Activated T-cell treated with anti-CD3 and anti-CD28 coated beads, Interleukin-2, amount 50 U/mL, for 1 hour (primary cell): ENCODE results near the gene MBNL1.
"Not testable (repeated sequence)": the region's sequence is repeated elsewhere in the genome, so short reads cannot be mapped to it uniquely, and the experiment has no call there.

ENCODE experiments used
- DNase-seq: peaks from one replicate; pipeline ENCODE4 v3.0.0-alpha.2; 2020

The MBNL1 gene

DNA sequence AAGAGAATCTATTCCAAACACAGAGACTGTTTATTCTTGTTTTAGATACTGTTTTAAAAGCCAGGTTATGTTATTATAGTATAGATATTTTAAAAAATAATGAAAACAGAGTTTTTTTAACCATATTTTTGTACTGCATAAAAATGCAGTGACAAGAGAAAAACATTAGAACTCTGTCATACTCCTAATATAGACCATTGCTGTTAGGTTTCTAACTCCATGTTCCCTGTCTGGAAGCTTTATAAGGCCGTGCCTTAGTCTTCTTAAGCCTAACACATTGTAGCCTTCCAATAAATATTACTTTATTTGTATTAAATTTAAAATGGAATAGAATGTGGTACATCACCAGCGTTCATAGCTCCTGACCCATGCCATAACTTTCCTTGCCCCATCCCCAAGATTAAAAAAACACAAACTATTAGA lies 53.2 kb downstream of the MBNL1 start:
- no peak for DNase-seq

DNA sequence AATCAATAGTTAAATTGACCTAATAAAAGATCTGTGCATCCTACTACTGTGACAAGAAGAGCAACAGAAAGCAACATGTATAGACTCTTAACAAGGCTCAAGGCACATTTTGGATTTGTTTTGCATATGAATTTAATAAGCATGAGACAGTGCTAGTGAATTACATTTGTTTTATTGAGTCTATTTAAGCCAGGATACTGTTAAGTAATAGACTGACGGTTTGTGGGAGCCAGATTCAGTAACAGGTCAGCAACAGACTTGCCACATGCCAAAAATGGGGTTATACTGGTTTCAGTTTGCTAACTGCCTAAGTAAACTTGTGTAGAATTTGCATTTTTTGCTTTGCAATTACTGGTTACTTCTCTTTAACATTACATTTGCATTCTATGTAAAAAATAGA lies 54.0 kb downstream of the MBNL1 start:
- no peak for DNase-seq

DNA sequence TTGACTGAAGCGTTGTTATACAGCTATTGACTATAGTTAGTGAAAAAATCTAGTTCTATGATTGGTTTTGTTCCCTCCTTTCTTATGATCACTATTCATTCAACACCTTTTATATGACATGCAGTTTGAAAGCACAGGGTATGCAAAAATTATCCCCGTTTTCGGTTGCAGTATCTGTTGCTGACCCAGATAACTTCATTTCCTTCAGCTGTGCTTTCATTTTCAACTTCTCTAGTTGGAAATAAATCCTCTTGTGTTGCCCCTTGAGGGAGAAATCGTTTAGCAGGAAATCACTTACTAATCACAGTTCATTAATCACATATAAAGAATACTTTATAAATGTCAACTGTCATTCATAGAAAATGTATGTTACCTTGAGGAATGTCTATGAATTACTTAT lies 55.1 kb downstream of the MBNL1 start:
- DNase-seq = no peak

DNA sequence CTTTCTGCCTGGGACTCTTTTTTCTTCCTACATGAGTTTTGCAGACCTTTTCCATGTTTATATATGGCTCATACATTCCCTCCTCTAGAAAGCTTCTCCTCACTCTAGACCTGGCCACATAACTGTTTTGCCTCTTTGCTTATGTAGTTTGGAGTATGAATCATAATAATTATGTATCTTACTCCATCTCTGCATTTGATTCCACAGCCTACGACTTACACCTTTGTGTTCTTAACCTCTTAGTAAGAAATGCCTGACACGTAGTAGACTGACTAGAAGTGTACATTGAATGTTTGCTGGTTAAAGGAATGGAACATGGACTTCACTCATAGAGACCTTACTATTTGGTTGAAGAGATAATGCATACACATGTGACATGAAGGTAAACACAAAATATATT lies 56.4 kb downstream of the MBNL1 start:
- no peak for DNase-seq

DNA sequence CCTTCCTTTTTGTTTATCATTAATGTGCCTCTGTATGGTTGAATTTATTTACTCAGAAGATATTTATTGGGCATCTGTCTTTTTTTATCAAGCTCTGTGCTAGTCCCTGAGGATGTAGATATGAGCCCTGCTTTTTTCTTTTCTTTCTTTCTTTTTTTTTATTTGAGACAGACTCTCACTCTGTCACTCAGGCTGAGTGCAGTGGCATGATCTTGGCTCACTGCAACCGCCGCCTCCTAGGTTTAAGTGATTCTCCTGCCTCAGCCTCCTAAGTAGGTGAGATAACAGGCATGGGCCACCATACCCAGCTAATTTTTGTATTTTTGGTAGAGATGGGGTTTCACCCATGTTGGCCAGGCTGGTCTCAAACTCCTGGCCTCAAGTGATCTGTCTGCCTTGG lies 58.5 kb downstream of the MBNL1 start:
- DNase-seq = peak; percentile 27

DNA sequence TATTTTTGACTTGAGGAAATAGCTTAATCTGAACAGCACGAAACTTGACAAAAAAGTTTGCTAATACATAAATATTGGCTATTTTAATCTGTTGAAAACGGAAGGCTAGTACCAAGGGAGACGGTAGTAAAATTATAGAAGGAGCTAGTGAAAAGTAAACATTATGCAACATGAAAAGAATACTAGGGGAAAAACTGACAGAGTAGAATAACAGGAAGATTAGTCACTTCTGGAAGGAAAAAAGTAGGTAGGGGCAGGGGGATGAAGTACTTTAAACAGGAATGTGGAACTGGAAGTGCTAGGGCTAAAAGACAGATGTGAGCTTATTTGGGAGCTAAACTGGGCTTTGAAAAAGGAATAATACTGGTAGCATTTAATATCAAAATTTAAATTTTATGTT lies 60.1 kb downstream of the MBNL1 start:
- DNase-seq = no peak

DNA sequence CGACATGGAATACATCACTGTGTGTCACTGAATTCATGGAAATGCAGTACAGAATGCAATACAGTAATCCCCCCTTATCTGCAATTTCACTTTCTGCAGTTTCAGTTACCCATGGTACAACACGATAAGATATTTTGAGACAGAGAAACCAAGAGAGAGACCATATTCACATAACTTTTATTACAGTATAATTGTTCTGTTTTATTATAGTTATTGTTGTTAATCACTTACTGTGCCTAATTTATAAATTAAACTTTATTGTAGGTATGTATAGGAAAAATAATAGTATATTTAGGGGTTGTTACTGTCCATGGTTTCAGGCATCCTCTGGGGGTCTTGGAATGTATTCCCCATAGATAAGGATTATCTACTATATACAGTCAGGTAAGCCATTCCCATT lies 61.8 kb downstream of the MBNL1 start:
- DNase-seq = no peak

DNA sequence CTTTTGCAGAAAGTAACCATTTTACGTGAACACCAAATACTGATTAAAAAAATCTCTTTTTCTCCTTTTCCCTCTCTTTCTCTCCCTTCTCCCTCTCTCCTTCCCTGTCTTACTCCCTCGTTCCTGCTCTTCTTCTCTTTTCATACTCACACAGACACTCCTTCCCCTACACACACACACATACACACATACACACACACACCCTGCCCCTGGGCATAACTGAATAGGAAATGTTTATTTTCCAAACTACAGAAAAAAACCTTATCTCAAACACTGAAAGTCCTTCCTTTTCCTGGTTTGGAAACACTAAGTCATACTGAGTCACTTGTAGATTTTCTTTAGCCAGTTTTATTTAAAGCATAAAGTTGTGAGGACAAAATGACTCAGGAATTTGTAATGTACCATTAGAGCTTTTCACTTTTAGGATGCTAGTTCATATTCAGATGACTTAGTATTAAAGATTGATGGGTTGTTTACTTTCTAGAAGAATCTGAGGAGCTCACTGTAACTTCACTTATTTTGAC lies 62.4 kb downstream of the MBNL1 start:
- DNase-seq = no peak

DNA sequence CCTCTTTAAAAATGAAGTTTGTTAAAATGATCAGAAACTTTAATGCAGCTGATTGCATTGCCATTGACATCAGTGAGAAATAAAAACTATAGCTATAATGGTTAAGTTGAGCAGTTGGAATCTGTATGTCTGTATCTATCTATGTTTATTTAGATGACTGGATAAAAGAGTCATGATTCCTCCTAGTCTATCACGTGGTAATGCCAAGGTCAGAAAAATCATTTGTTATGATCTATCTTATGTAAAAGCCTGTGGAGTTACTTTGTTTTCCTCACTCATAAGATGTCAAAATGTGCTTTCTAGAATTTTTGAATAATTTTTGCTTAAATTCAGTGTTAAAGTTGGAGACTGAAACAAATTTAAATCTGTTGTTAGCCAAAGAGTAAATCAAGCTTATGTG lies 63.3 kb downstream of the MBNL1 start:
- no peak for DNase-seq

DNA sequence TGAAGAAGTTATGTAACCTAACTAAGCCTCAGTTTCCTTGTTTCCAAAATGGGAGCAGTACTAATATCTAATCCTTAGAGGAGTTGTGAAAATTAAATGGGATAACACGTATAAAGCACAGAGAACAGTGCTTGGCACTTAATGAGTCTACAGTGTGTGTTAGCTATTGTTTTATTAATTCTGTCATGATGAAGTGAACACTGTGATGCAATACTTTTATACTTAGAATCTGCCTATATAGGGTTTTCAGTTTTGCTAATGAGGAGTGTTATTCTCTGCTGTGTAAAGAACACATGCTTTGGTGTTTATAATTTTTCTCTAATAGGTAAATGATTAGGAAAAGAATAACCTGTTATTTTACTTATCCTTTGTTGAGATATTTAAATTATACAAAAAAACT lies 65.2 kb downstream of the MBNL1 start:
- DNase-seq = no peak

DNA sequence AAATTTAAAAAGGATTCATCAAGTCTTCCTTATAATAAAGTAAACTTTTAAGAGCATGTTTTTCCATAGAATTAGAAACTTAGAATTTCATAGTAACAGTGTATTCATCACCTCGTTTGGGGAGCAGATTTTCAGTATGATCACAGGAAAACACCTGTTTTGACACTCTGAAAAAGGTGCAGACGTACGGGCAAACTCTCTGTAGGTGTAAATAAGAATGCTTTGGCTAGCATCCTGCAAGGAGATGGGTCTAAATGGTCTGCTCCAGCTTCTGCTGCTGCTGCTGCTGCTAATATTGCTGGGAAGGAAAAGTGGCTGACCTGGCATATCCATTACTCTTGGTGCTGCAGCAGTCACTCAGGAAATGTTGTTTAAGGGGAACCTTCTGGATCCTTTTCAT lies 66.0 kb downstream of the MBNL1 start:
- DNase-seq = no peak

DNA sequence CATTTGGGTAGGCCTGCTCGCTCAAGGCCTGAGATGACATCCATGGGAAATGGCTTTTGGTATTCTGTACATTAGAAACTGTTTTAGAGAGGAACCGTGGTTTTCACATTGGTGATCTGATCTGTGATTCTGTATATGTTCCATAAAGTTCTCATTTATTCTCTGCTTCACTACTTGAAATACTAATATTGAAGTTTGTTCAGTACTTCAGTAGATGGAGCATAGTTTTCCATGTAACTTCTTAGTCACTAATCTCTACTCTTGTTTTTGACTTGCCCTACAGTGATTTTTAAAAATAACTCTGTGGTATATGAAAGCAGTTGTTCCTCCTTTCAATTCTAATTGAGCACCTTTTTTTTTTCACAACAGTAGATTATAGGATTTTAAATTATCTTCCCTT lies 66.5 kb downstream of the MBNL1 start:
- DNase-seq = no peak

DNA sequence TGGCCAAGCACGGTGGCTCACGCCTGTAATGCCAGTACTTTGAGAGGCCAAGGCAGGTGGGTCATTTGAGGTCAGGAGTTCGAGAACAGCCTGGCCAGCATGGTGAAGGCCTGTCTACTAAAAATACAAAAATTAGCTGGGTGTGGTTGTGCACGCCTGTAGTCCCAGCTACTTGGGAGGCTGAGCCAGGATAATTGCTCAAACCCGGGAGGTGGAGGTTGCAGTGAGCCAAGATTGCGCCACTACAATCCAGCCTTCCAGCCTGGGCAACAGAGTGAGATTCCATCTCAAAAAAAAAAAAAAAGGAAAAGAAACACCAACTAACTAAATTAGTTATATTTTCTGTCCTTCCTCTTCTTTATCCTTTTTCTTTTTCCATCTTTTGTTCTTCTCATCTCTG lies 68.6 kb downstream of the MBNL1 start:
- DNase-seq = not testable (repeated sequence)

DNA sequence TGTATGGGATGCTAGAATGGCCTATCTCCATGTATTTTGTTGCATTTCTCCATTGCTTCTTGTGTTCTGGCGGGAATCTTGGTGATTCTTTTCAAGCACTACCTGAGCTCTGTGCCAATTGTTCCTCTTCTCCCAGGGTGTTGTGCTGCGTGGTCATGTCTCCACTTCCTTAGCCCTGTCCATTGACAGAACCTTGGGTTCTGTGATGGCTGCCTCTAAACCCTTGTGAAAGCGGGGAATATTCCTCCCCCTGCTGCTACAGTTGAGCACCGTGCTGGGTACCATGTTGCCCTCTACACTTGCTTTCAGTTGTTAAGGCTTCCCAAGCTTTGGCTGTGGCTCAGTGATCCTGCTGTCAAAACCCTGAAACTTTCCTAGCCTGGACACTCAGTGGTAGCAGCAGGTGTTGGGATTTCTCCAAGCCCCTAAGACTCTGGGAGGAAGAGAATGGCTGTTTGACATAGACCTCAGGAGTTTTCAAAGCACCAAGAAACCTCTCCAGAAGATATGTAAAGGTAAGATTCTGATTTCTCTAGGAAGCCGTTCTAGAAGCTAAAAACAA lies 69.5 kb downstream of the MBNL1 start:
- DNase-seq = no peak

DNA sequence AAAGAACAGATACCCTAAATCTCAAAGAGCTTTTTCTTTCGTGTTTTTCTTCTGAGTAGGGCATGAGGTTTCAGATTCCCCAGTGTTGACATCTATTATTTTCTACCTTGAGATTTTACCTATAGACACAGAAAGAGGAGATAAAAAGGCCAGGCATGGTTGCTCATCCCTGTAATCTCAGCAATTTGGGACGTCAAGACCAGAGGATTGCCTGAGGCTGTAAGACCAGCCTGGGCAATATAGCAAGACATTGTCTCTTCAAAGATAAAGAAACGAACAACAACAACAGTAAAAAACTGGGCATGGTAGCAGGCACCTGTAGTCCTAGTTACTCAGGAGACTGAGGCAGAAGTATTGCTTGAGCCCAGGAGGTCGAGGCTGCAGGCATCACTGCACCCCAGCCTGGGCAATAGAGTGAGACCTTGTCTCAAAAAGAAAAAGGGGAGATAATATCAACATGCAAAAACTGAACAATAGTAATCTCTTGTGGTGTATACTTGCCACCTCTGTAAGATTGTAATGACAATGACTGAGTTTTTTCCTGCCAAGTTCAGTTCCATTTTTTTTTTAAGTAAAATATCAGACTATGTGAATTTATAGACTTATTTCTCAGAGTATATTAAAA lies 71.3 kb downstream of the MBNL1 start:
- DNase-seq = no peak

DNA sequence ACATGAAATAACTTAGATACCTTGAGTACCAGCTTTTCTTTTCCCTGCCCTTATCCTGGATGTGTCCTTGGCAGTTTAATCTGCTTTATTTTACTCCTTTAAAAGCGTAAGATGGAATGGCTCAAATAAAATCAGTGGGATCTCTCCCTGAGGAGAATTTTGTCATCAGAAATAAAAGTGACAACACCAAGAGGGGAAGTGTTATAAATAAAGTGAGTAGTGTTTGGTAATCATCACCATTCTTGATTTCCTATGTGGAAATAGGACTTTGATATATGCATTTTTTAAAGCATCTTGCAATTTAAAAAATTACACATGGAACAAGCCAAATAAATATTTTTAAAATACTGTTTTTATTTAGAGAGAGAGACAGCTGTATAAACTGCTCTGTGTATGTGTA lies 76.5 kb downstream of the MBNL1 start:
- DNase-seq = no peak

DNA sequence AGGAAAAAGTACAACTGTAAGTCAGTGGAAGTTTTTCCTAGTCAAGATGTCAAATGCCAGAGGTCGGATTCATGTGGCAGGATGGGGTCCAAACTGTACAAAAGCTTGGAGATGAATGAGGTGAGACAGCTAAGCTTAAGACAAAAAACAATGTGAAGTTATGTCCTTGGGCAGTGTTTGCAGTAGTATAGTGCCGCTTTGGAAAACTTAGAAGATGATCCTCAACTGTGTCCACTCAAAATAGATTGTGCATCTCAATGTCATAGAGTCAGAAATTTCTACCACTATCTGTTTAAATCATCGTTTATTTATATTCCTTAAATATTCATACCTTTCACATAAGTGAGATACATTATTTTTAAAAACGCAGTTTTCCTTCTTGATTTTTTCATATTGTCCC lies 77.3 kb downstream of the MBNL1 start:
- no peak for DNase-seq

DNA sequence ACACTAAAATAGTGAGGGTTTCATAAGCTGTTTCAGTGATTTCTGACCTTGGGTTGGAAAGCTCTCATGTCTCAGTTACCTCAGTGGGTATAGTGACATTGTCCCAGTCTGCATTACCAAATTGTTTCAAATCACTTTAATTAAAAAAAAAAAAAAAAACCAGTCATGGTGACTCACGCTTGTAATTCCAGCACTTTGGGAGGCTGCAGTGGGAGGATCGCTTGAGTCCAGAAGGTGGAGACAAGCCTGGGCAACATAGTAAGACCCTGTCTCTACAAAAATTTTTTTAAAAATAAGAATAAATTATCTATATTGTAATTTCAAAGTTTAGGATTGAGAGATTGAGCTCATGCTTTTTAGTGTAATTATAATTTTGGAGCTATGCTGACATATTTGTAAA lies 78.0 kb downstream of the MBNL1 start:
- no peak for DNase-seq

DNA sequence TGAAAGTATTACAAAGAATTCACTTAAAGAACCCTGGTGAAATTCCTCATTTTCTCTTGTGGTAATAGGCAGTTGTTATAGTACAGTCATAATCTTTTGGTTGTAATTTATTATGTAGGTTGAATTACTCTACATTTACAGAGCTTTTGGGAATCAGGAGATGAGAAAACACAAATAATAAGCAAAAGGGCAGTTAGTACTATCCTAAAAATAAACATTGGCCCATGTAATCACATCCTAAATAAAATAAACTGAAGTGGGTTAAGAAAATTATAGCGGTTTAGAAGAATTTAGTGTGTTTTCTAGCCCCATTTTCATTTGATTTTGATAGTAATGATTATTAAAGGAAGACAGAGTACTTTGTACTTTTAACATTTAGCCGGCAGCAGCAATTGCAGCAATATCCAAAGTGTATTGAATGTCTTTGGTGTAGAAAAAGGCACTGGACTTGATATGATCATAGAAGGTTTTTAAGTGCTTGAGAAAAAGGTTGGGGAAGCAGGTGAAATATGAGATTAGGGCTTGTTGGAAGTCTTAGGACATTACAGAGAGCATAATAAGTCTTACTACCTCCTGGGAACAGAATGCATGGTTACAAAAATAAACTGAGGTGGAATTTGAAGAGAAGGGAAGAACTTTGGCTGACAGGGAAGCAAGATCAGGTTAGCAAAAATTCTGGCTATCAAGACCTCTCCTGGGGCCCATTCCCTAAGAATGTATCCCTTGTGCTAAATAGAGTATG lies 79.9 kb downstream of the MBNL1 start:
- DNase-seq = no peak

DNA sequence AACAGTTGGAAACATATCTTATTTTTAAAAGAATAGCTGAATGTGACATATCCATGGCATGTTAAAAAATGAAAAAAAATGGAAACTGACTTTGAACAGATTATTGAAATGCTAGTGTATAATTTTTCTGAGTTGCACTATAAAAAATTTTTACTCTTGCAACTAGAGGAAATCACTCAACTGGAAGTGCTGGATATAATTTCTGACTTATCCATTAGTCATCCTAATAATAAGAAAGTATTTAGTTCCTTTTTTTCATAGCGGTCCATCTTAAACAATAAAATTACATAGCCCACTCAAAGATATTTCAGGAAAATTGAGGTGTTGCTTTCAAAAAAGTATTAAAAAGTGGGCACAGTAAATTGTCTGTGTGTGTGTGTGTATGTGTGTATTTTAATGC lies 80.7 kb downstream of the MBNL1 start:
- no peak for DNase-seq

DNA sequence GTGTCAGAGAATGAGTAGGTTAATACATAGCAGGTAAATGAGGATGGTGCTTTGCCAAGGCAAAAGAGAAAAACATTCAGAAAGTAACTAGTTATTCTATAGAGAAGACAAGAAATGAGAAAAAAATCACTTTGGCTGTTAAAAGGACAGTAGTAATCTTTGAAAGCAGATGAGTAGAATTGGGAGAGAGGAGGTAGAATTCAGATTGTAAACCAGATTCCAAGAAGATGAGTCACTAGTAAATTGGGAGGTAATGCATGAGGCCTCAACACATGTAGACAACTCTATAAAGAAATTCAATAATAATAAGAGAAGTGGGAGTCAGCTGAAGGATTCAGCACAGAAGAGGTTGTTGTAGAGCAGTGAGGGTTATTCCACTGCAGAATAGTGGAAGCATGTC lies 81.4 kb downstream of the MBNL1 start:
- DNase-seq = no peak

DNA sequence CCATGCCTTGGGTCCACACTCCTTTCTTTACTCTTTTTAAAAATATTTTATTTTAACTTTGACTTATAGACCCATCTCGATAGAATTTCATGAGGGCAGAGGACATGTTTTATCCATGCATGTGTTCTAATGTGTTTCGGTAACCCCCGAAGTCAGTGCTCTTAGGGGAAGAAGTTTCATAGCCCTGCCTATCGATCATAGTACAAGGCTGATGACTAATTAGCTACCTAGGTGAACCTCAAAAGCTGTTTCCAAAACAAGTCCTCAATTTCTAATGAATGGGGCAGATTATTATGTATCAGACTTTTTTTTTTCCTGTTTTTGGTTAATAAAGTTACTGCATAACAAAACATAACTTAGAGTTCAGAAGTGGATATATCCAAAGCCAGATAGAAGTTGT lies 82.0 kb downstream of the MBNL1 start:
- DNase-seq = no peak

DNA sequence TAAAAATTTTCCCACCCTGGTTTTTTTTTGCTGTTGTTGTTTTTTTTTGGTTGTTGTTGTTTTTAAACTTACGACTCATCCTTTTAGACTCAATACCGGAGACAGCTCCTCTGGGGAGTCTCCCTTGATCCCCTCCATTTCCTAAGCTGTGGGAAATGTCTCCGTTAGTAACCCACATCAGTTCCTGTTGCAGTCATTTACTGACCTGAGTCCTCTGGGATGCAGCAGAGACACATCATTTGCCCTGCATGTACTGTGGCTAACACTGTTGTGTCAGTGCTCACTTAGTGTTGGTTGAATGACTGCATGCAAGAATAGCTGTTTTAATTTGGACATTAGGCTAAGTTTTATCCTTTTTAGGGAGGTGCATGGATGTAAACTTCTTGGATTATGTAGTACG lies 83.8 kb downstream of the MBNL1 start:
- no peak for DNase-seq

DNA sequence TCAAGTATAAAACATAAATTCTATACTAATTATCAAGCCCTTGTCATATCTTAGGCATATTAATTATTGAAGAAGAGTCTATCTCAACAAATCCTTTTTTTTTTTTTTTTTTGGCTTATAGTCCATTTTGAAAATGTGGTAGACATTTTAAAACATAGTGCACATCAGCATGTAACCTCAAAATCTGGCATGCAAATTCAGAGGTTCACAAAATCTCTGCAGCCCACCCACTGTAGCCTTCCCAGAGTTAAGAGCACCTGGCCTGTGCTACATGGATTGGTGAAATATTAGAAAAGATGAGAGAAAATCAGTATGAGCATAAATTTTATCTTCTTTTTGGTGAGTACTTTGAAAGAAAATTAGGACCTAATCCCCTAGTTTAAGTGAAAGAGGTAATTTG lies 84.8 kb downstream of the MBNL1 start:
- DNase-seq = no peak
